Embryonic facial prominence (tissue), 1 donor: ENCODE measurements around the gene NOP9.
"Not testable (repeated sequence)": the region's sequence is repeated elsewhere in the genome, so short reads cannot be mapped to it uniquely, and the experiment has no call there.

Experiments
- DNase-seq: peaks from one replicate; pipeline ENCODE4 v3.0.0-alpha.2; 2016; ENCODE audit errors: extremely low spot score

Gene NOP9

DNA sequence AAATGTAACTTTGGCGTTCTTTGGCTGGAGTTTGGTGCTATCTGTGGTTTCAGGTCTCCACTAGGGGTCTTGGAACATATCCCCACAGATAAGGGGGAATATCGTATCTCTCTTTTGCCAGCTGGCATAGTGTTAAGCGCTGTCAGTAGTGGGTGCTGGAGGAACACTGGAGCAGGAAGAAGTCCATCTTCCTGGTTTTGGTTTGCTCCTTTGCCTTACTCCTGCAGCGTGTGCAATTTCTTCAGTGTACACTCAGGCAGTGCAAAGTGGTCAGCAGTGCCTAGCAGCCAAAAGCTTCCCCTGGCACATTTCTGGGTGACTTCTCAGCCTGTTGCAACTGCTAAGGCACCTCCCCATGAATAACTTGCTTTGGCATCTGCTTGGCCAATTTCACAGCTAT lies 51.9 kb downstream of the NOP9 start:
- DNase-seq, result no peak

DNA sequence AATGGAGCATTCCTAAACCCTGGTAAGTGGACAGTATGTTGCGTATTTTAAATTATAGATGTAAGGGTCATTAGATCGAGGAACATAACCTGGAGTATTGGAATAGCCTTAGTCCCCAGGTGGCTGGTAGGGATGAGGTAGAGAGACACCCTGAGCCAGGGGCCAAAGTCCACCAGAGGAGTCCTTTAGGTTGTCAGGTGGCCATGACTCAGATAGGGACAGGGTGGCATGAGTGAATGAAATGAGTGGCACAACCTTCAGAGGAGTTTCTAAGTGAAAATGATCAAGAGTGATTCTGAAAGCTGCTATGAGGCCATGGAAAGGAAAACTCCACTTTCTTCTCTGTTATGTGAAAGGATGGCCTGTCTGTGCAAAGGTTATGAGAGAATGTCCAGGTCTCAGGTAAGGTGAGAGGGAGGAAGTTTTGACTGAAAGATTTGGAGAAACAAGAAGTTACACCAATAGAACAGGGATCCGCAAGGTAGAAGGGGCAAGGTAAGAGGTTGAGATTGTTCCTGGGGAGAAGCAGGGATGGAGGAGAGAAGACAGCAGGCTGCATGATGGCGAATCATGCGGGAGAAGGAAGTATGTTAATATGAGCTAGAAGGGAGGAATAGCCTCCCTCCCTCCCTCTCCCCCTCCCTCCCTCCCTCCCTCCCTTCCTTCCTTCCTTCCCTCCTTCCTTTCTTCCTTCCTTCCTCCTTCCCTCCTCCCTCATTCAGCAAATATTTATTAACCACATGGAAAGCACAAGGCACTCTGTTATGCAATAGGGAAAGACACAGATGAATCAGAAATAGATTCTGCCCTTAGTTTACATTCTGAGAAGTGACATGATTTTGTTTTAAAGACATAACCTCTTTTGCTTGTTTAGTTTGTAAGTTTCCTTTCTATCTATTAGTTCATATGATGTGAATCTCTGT lies 54.2 kb downstream of the NOP9 start:
- no peak for DNase-seq

DNA sequence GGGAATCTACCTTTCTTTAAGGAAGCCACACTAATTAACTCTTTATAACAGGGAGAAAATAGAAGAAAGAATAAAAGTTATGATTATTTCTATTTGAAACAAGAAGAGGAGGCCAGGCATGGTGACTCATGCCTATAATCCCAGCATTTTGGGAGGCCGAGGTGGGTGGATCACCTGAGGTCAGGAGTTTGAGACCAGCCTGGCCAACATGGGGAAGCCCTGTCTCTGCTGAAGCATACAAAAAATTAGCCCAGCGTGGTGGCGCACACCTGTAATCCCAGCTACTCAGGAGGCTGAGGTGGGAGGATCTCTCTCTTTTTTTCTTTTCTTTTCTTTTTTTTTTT lies 54.8 kb downstream of the NOP9 start:
- DNase-seq, result not testable (repeated sequence)

DNA sequence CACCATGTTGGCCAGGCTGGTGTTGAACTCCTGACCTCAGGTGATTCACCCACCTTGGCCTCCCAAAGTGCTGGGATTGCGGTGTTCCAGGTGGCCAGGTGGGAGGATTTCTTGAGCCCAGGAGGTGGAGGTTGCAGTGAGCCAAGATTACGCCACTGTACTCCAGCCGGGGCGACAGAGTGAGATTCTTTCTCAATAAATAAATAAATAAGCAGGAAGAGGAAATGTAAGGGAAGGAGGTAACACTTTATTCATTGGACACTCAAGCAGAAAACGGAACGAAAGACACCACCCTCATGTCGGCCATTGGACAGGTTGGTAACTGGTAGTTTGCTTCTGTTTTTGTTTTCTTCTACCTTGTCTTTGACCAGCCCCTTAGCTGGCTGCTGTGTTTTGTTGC lies 55.4 kb downstream of the NOP9 start:
- DNase-seq, result no peak

DNA sequence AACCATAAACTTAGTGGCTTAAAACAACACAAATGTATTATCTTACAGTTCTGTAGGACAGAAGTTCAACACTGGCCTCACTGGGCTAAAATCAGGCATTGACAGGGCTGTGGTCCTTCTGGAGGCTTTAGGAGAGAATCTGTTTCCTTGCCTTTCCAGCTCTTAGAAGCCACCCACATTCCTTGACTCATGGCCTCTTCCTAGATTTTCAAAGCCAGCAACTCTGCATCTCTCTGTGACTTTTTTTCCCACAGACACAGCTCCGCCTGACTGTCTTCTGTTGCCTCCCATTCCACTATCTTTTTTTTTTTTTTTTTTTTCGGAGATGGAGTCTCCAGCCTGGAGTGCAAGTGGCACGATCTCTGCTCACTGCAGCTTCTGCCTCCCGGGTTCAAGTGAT lies 56.6 kb downstream of the NOP9 start:
- no peak for DNase-seq
